Gastrocnemius medialis (tissue), 4 donors: ENCODE measurements around the gene FBXO7. TPM values are rescaled to one million over a fixed set of nuclear protein-coding genes. Genes with fewer than 3 reads are reported as not detected.

Experiments
- ATAC-seq, 2 donors: fragments of 150-250 bp; one replicate each; pipeline ENCODE4 v1.9.1; 2016
- DNase-seq, 2 donors: peaks; one replicate each; pipeline ENCODE4 v3.0.0-alpha.2; 2019
- H3K27ac ChIP-seq, 4 donors: fragments of 200-600 bp; sonication (generic); 1 replicate in 1 of 4; 2 replicates in 3 of 4; pipeline ENCODE4 v1.5.1; 2016 to 2018; ENCODE audit warnings: mild to moderate bottlenecking in 2 of 4, moderate library complexity in 1 of 4
- H3K27me3 ChIP-seq, 3 donors: fragments of 200-600 bp; sonication (generic) in 2 of 3; 1 replicate in 1 of 3; 2 replicates in 2 of 3; pipeline versions ENCODE4 v1.5.1 to v1.6.0; 2016 to 2019; ENCODE audit warnings: mild to moderate bottlenecking in 1 of 3, moderate library complexity in 1 of 3
- H3K36me3 ChIP-seq, 2 donors: fragments of 200-600 bp; sonication (generic) in 1 of 2; one replicate each; pipeline ENCODE4 v1.5.1; 2017 to 2018
- H3K4me1 ChIP-seq, 2 donors: fragments of 200-600 bp; sonication (generic) in 1 of 2; one replicate each; pipeline ENCODE4 v1.5.1; 2016 to 2017; ENCODE audit warnings: mild to moderate bottlenecking in 2 of 2
- H3K4me3 ChIP-seq, 4 donors: fragments of 200-600 bp; sonication (generic) in 3 of 4; 1 replicate in 1 of 4; 2 replicates in 3 of 4; pipeline ENCODE4 v1.5.1; 2016 to 2019; ENCODE audit warnings: mild to moderate bottlenecking in 2 of 4
- H3K9me3 ChIP-seq, 3 donors: fragments of 200-600 bp; sonication (generic) in 2 of 3; 1 replicate in 1 of 3; 2 replicates in 2 of 3; pipeline ENCODE4 v1.5.1; 2016 to 2019
- CTCF ChIP-seq, 5 experiments: fragments of 450-650 bp in 3 of 5; fragments of 200-600 bp in 2 of 5; sonication (generic) in 2 of 5; IDR thresholded peaks in 4 of 5; conservative IDR thresholded peaks in 1 of 5; 1 replicate in 4 of 5; 2 replicates in 1 of 5; pipeline ENCODE4 v1.5.1; 2016 to 2019; ENCODE audit warnings: antibody characterized with exemption in 5 of 5, mild to moderate bottlenecking in 3 of 5, moderate library complexity in 3 of 5
- POLR2A ChIP-seq, 2 donors: fragments of 450-650 bp; IDR thresholded peaks; one replicate each; pipeline ENCODE4 v1.6.1; 2017; ENCODE audit warnings: antibody characterized with exemption in 2 of 2, mild to moderate bottlenecking in 2 of 2, moderate library complexity in 2 of 2
- in situ Hi-C, 4 donors: fragments of 200-750 bp; cut with MboI; loops; one replicate each; pipeline versions ENCODE4 v1.15.0 to v1.8.0; 2017; ENCODE audit warnings: low sequenced_read_pairs in 4 of 4
- intact Hi-C: fragments of 100-400 bp; cut with DNase I; formaldehyde crosslinking; loops from one replicate; pipeline ENCODE4 v1.15.1; 2023; ENCODE audit warnings: low total_unique reads
- total RNA-seq, 4 donors: library from RNA; depleted of rRNA; stranded (reverse); fragments of >200 nt; gene quantifications; one replicate each; pipeline versions ENCODE4 v1.1.0 to v1.2.3, GENCODE V29; 2016

FBXO7 gene
- total RNA-seq, 4 donors from 2014 or later, result 30.6 to 40.7 (median 31.8) TPM

- no peaks in the 10 kb centered on the region for H3K4me1 ChIP-seq
- in situ Hi-C loops (no loop called here), intact Hi-C loops (no loop called here)
- H3K27me3 ChIP-seq, result no peaks in the 10 kb centered on the region
- H3K9me3 ChIP-seq, result no peaks in the 10 kb centered on the region
- no peak overlapping the region for H3K27ac ChIP-seq
- H3K36me3 ChIP-seq, result peaks cover 0 to 16% of the 10 kb centered on the region in 2 donors
- no peak for DNase-seq
- ATAC-seq, result no peak
- H3K4me3 ChIP-seq, result no peak overlapping the region
- TF ChIP-seq POLR2A (IDR thresholded peaks at IDR 0.05) (no peak), CTCF (IDR thresholded peaks at IDR 0.05 in 4 of 5, conservative IDR thresholded peaks at IDR 0.05 in 1 of 5) (no peak)
Observed at GRCh38 chr22:32501836-32502752, 27.5 kb downstream of the FBXO7 start.

- no peak for ATAC-seq
- in situ Hi-C loops, result no loop called here
- no peaks in the 10 kb centered on the region for H3K36me3 ChIP-seq
- H3K4me1 ChIP-seq, result no peaks in the 10 kb centered on the region
- no peaks in the 10 kb centered on the region for H3K9me3 ChIP-seq
- H3K27ac ChIP-seq, result no peak overlapping the region
- no peak overlapping the region for H3K4me3 ChIP-seq
- TF ChIP-seq POLR2A (IDR thresholded peaks at IDR 0.05) (no peak), CTCF (IDR thresholded peaks at IDR 0.05 in 4 of 5, conservative IDR thresholded peaks at IDR 0.05 in 1 of 5) (no peak)
- no peaks in the 10 kb centered on the region for H3K27me3 ChIP-seq
- intact Hi-C loops, result no loop called here
- DNase-seq, result no peak
Observed at GRCh38 chr22:32509045-32509444, 34.4 kb downstream of the FBXO7 start.

GRCh38 chr22:32511274-32511673, 36.7 kb downstream of the FBXO7 start:
- DNase-seq, result no peak
- TF ChIP-seq CTCF (IDR thresholded peaks at IDR 0.05 in 4 of 5, conservative IDR thresholded peaks at IDR 0.05 in 1 of 5) (no peak), POLR2A (IDR thresholded peaks at IDR 0.05) (no peak)
- Histone ChIP-seq H3K27me3 (no peaks in the 10 kb centered on the region), H3K4me3 (no peak overlapping the region), H3K4me1 (no peaks in the 10 kb centered on the region), H3K27ac (no peak overlapping the region), H3K9me3 (no peaks in the 10 kb centered on the region), H3K36me3 (no peaks in the 10 kb centered on the region)
- in situ Hi-C loops (no loop called here), intact Hi-C loops (no loop called here)
- ATAC-seq, result no peak

GRCh38 chr22:32511776-32512175, 37.2 kb downstream of the FBXO7 start:
- Histone ChIP-seq H3K27me3 (no peaks in the 10 kb centered on the region), H3K4me1 (no peaks in the 10 kb centered on the region), H3K4me3 (no peak overlapping the region), H3K36me3 (no peaks in the 10 kb centered on the region), H3K27ac (no peak overlapping the region), H3K9me3 (no peaks in the 10 kb centered on the region)
- no peak for DNase-seq
- no peak for TF ChIP-seq POLR2A (IDR thresholded peaks at IDR 0.05)
- TF ChIP-seq CTCF (IDR thresholded peaks at IDR 0.05 in 4 of 5, conservative IDR thresholded peaks at IDR 0.05 in 1 of 5), result no peak
- intact Hi-C loops (no loop called here), in situ Hi-C loops (no loop called here)
- ATAC-seq, result no peak
